H1 (cell line): ENCODE measurements around the gene PCED1B. TPM values are rescaled to one million over a fixed set of nuclear protein-coding genes. Genes with fewer than 3 reads are reported as not detected.
"Not testable (repeated sequence)": the region's sequence is repeated elsewhere in the genome, so short reads cannot be mapped to it uniquely, and the experiment has no call there.

ENCODE experiments used
- CTCF ChIA-PET: fragments of 300-600 bp; sonication (Branson Sonifier 250); formaldehyde crosslinking; loops from one replicate; lab custom pipeline; 2021; ENCODE audit not compliant: partially characterized antibody; lab: Charles Lee
- POLR2A ChIA-PET: fragments of 300-600 bp; sonication (Branson Sonifier 250); formaldehyde crosslinking; loops from one replicate; lab custom pipeline; 2021; ENCODE audit warnings: inconsistent platforms; ENCODE audit not compliant: partially characterized antibody; lab: Charles Lee
- DNase-seq, 2 experiments: peaks; one replicate each; pipeline versions ENCODE4 v3.0.0 to v3.0.0-alpha.2; 2010 to 2022; ENCODE audit warnings: low spot score in 2 of 2, low read depth in 1 of 2, mixed read lengths in 1 of 2
- FAIRE-seq: peaks from 2 replicates; lab custom pipeline; 2011; peaks lifted over from hg19 to GRCh38; lab: Jason Lieb, UNC
- H2AFZ ChIP-seq: 2 replicates; pipeline ENCODE4 v1.8.1; 2012; ENCODE audit warnings: low read length, inconsistent platforms
- H2AK5ac ChIP-seq: 2 replicates; pipeline ENCODE4 v1.6.1; 2013; ENCODE audit warnings: low read depth, low read length
- H2BK120ac ChIP-seq: replicated peaks from 2 replicates; pipeline ENCODE3; 2013; ENCODE audit warnings: low read depth, low read length, inconsistent platforms
- H2BK12ac ChIP-seq: 2 replicates; pipeline ENCODE4 v1.6.1; 2013; ENCODE audit warnings: low read depth, low read length
- H2BK15ac ChIP-seq: 2 replicates; pipeline ENCODE4 v1.6.1; 2013; ENCODE audit warnings: low read length
- H2BK20ac ChIP-seq: 2 replicates; pipeline ENCODE4 v1.6.1; 2013; ENCODE audit warnings: low read length
- H2BK5ac ChIP-seq: 2 replicates; pipeline ENCODE4 v1.6.1; 2013; ENCODE audit warnings: low read depth, low read length
- H3K14ac ChIP-seq: 2 replicates; pipeline ENCODE4 v1.6.1; 2013; ENCODE audit warnings: inconsistent platforms; ENCODE audit not compliant: insufficient read length
- H3K18ac ChIP-seq: 2 replicates; pipeline ENCODE4 v1.6.1; 2013; ENCODE audit warnings: low read length; ENCODE audit errors: extremely low read depth
- H3K23ac ChIP-seq: 2 replicates; pipeline ENCODE4 v1.6.1; 2013; ENCODE audit warnings: inconsistent platforms; ENCODE audit not compliant: insufficient read length
- H3K23me2 ChIP-seq: 2 replicates; pipeline ENCODE4 v1.6.1; 2013; ENCODE audit warnings: low read depth, low read length
- H3K27ac ChIP-seq: 2 replicates; pipeline ENCODE4 v1.6.1; 2011; ENCODE audit warnings: low read depth, low read length, inconsistent platforms
- H3K27me3 ChIP-seq, 4 experiments: replicated peaks in 1 of 4; 1 replicate in 1 of 4; 2 replicates in 3 of 4; pipeline versions ENCODE4 v1.6.1 to v1.8.1; 2011 to 2013; ENCODE audit warnings: low read length in 3 of 4, mild to moderate bottlenecking in 3 of 4, inconsistent platforms in 2 of 4, mixed read lengths in 2 of 4, moderate library complexity in 1 of 4; ENCODE audit not compliant: control insufficient read depth in 3 of 4, insufficient read depth in 3 of 4; ENCODE audit errors: extremely low read depth in 1 of 4
- H3K36me3 ChIP-seq, 4 experiments: 2 replicates each; pipeline versions ENCODE4 v1.6.1 to v1.8.1; 2011 to 2013; ENCODE audit warnings: mild to moderate bottlenecking in 4 of 4, low read length in 3 of 4, moderate library complexity in 2 of 4, control low read depth in 1 of 4, inconsistent platforms in 1 of 4; ENCODE audit not compliant: insufficient read depth in 4 of 4, control insufficient read depth in 2 of 4
- H3K4ac ChIP-seq: replicated peaks from 2 replicates; pipeline ENCODE3; 2013; ENCODE audit warnings: low read length, low read depth, mixed read lengths, inconsistent platforms; ENCODE audit not compliant: insufficient read length
- H3K4me1 ChIP-seq, 4 experiments: replicated peaks in 1 of 4; 1 replicate in 1 of 4; 2 replicates in 3 of 4; pipeline versions ENCODE4 v1.6.1 to v1.8.1; 2011 to 2013; ENCODE audit warnings: low read length in 3 of 4, inconsistent platforms in 2 of 4, mixed read lengths in 1 of 4; ENCODE audit not compliant: insufficient read depth in 4 of 4, control insufficient read depth in 3 of 4
- H3K4me2 ChIP-seq, 2 experiments: 2 replicates each; pipeline versions ENCODE4 v1.6.1 to v1.8.1; 2011 to 2013; ENCODE audit warnings: low read depth in 2 of 2, low read length in 2 of 2, control low read depth in 1 of 2, inconsistent platforms in 1 of 2, mild to moderate bottlenecking in 1 of 2; ENCODE audit not compliant: insufficient read depth in 1 of 2
- H3K4me3 ChIP-seq, 4 experiments: fragments of 200-600, 300-600 bp in 1 of 4; sonication (generic), shearing (Covaris generic), sonication (Bioruptor Twin) in 1 of 4; 2 replicates each; pipeline versions ENCODE4 v1.5.1 to v1.8.1; 2011 to 2016; ENCODE audit warnings: low read length in 4 of 4, low read depth in 3 of 4, control low read depth in 2 of 4, inconsistent platforms in 2 of 4, mild to moderate bottlenecking in 2 of 4, mixed read lengths in 1 of 4, moderate library complexity in 1 of 4; ENCODE audit not compliant: insufficient read depth in 2 of 4; ENCODE audit errors: extremely low read depth in 1 of 4
- H3K56ac ChIP-seq: replicated peaks from 2 replicates; pipeline ENCODE3; 2013; ENCODE audit warnings: low read depth, mild to moderate bottlenecking, mixed read lengths, low read length, inconsistent platforms; ENCODE audit not compliant: insufficient read length
- H3K79me1 ChIP-seq: 2 replicates; pipeline ENCODE4 v1.6.1; 2013; ENCODE audit warnings: low read depth, low read length, control low read depth
- H3K79me2 ChIP-seq, 2 experiments: 2 replicates each; pipeline versions ENCODE4 v1.6.1 to v1.8.1; 2012 to 2013; ENCODE audit warnings: low read length in 2 of 2, mild to moderate bottlenecking in 2 of 2, inconsistent platforms in 1 of 2; ENCODE audit not compliant: insufficient read depth in 2 of 2, control insufficient read depth in 1 of 2
- H3K9ac ChIP-seq, 4 experiments: replicated peaks in 1 of 4; 1 replicate in 1 of 4; 2 replicates in 3 of 4; pipeline versions ENCODE4 v1.6.1 to v1.8.1; 2011 to 2013; ENCODE audit warnings: low read depth in 3 of 4, low read length in 3 of 4, control low read depth in 2 of 4, mild to moderate bottlenecking in 2 of 4, moderate library complexity in 2 of 4, inconsistent platforms in 1 of 4; ENCODE audit errors: extremely low read depth in 1 of 4
- H3K9me3 ChIP-seq, 2 experiments: 2 replicates each; pipeline versions ENCODE4 v1.6.1 to v1.8.1; 2012 to 2013; ENCODE audit warnings: mild to moderate bottlenecking in 2 of 2, moderate library complexity in 2 of 2, control low read depth in 1 of 2, inconsistent platforms in 1 of 2, low read depth in 1 of 2, low read length in 1 of 2, mixed read lengths in 1 of 2; ENCODE audit not compliant: insufficient read depth in 2 of 2
- H4K20me1 ChIP-seq, 2 experiments: replicated peaks in 1 of 2; 2 replicates each; pipeline versions ENCODE3 to v1.8.1; 2011 to 2013; ENCODE audit warnings: inconsistent platforms in 2 of 2, low read length in 2 of 2, mild to moderate bottlenecking in 1 of 2; ENCODE audit not compliant: insufficient read depth in 2 of 2, control insufficient read depth in 1 of 2
- H4K5ac ChIP-seq: 2 replicates; pipeline ENCODE4 v1.6.1; 2013; ENCODE audit warnings: low read length, low read depth, mixed read lengths, inconsistent platforms; ENCODE audit not compliant: insufficient read length
- H4K8ac ChIP-seq: 2 replicates; pipeline ENCODE4 v1.8.0; 2013; ENCODE audit warnings: mild to moderate bottlenecking, moderate library complexity, low read length, inconsistent platforms; ENCODE audit not compliant: insufficient read depth; ENCODE audit errors: extremely low read depth
- H4K91ac ChIP-seq: replicated peaks from 2 replicates; pipeline ENCODE3; 2013; ENCODE audit warnings: low read length, mixed read lengths, inconsistent platforms; ENCODE audit not compliant: insufficient read length
- GABPA ChIP-seq: IDR thresholded peaks from 2 replicates; pipeline ENCODE4 v1.6.1; 2011; ENCODE audit warnings: mild to moderate bottlenecking, low read length, moderate library complexity, borderline replicate concordance; ENCODE audit not compliant: insufficient read depth
- SIN3A ChIP-seq, 2 experiments: IDR thresholded peaks in 1 of 2; conservative IDR thresholded peaks in 1 of 2; 2 replicates each; pipeline ENCODE4 v1.6.1; 2011 to 2012; ENCODE audit warnings: low read length in 2 of 2, improper control_type of control experiment in 1 of 2, low read depth in 1 of 2, mild to moderate bottlenecking in 1 of 2
- WGBS, 2 experiments: shearing (Covaris generic) in 1 of 2; methylation state at CpG; one replicate each; pipeline versions ENCODE4 v1.1.6 to v1.1.7; 2013 to 2015; ENCODE audit warnings: low lambda C conversion rate in 2 of 2, mixed read lengths in 2 of 2, inconsistent platforms in 1 of 2, low coverage in 1 of 2, missing lambda C conversion rate in 1 of 2; ENCODE audit not compliant: insufficient replicate concordance in 2 of 2, insufficient coverage in 1 of 2, insufficient read length in 1 of 2; ENCODE audit errors: extremely low coverage in 1 of 2, missing lambda C conversion rate in 1 of 2; 5-methylcytosine and 5-hydroxymethylcytosine counted together
- polyA plus RNA-seq, 7 experiments: library from polyadenylated mRNA; depleted of rRNA in 3 of 7; stranded (reverse) in 5 of 7; unstranded in 2 of 7; fragments of >200 nt in 5 of 7; fragments of 200-250 nt in 2 of 7; gene quantifications; 1 replicate in 5 of 7; 2 replicates in 1 of 7; 4 replicates in 1 of 7; pipeline versions ENCODE4 v1.2.1 to v1.2.3, GENCODE V29; 2011 to 2013; ENCODE audit warnings: missing spikeins in 2 of 7, mixed read lengths in 2 of 7
- total RNA-seq: library from RNA; stranded (reverse); fragmentation: NEBNext Ultra II Directional; extraction: Animal tissue kit (Norgen Biotek cat#: 25700); gene quantifications from 2 replicates; pipeline ENCODE4 v1.2.1, GENCODE V29; 2021

The PCED1B gene
- total and polyA plus RNA-seq, 2 of the 8 experiments (the other 6 are each of a cell fraction or from before 2014, with no cell fraction given): 4.7 to 5.4 TPM

DNA sequence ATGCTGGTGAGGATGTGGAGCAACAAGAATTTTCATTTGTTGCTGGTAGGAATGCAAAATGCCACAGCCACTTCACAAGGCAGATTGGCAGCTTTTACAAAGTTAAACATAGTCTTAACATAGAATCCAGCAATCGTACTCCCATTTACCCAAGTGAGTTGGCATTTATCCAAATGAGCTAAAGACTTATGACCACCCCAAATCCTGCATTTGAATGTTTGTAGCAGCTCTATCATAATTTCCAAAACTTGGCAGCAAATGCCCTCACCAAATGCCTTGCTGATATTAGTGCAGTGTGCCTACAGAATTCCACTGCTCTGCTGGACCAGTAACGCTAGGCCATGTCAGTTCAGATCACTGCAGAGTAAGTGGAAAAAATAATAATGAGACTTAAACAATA is 121.0 kb downstream of the PCED1B start (continued):
- TF ChIP-seq SIN3A (conservative IDR thresholded peaks at IDR 0.05 in 1 of 2, IDR thresholded peaks at IDR 0.05 in 1 of 2; ENCODE audit: low read depth in 1 of 2, low read length in 2 of 2): no peak
- no peak for TF ChIP-seq GABPA

DNA sequence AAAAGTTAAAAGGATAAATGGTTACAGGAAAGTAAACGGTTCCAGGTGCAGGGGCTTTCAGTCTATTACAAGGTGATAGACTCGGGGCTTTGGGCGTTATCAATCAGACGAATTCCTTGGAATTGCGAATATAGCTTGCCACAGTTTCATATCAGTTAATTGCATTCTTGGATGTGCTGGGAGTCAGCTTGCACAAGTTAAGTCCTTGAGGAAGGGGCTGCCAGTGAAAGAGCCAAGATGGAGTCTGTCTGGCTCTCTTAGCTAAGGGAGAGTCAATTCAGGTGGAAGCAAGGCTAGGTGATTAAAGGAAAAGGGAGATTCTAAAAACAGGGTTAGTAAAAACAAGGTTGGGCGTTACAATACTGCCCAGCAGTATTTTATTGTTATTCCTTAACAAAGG is 121.8 kb downstream of the PCED1B start:
- H3K23me2 ChIP-seq, H3K9me3 ChIP-seq, H3K79me1 ChIP-seq, H3K27ac ChIP-seq, H3K23ac ChIP-seq, H3K18ac ChIP-seq, H3K4me1 ChIP-seq, H3K4me2 ChIP-seq, H3K4me3 ChIP-seq, H3K4ac ChIP-seq, H3K79me2 ChIP-seq, POLR2A ChIA-PET, H4K20me1 ChIP-seq, H2BK12ac ChIP-seq, H3K36me3 ChIP-seq, CTCF ChIA-PET, H4K8ac ChIP-seq, H3K27me3 ChIP-seq, H4K5ac ChIP-seq, H3K14ac ChIP-seq, H2BK20ac ChIP-seq, H2BK15ac ChIP-seq, H3K56ac ChIP-seq, H3K9ac ChIP-seq, H2BK120ac ChIP-seq, H2BK5ac ChIP-seq, H4K91ac ChIP-seq, H2AFZ ChIP-seq, H2AK5ac ChIP-seq, FAIRE-seq: not testable (repeated sequence)
- peak in 1 of 2 experiments; percentile 7 for DNase-seq
- WGBS, 2 experiments: 90% methylated on average over 6 of the region's 6 CpGs; no CpG with 5 or more reads in 1 of the 2 experiments
